Caco-2 (cell line): ENCODE results near the gene TRNP1. TPM values are rescaled to one million over a fixed set of nuclear protein-coding genes. Genes with fewer than 3 reads are reported as not detected.

Experiments
- BruUV-seq: library from RNA; stranded (reverse); fragments of 400-500 nt; replicated peaks from 2 replicates; lab custom pipeline; 2021; lab: Mats Ljungman, UMichigan
- CTCF ChIA-PET: fragments of 300-600 bp; sonication (Branson Sonifier 250); formaldehyde crosslinking; loops from one replicate; lab custom pipeline; 2022; ENCODE audit warnings: antibody characterized with exemption; lab: Charles Lee
- POLR2A ChIA-PET: fragments of 300-600 bp; sonication (Branson Sonifier 250); formaldehyde crosslinking; loops from one replicate; lab custom pipeline; 2022; ENCODE audit warnings: antibody characterized with exemption; lab: Charles Lee
- DNase-seq, 2 experiments: peaks; one replicate each; pipeline versions ENCODE4 v3.0.0 to v3.0.0-alpha.2; 2020 to 2022
- H3K27me3 ChIP-seq: replicated peaks from 2 replicates; pipeline ENCODE4 v1.6.0; 2011; ENCODE audit warnings: low read length; ENCODE audit not compliant: control insufficient read depth, insufficient read depth
- H3K36me3 ChIP-seq: 2 replicates; pipeline ENCODE4 v1.5.1; 2011; ENCODE audit warnings: low read length; ENCODE audit not compliant: control insufficient read depth, insufficient read depth
- H3K4me1 ChIP-seq: fragments of 250-450 bp; sonication (Bioruptor Pico); 2 replicates; pipeline ENCODE4 v1.5.1; 2020; ENCODE audit warnings: mild to moderate bottlenecking
- H3K4me3 ChIP-seq: 2 replicates; pipeline ENCODE4 v1.5.1; 2011; ENCODE audit warnings: low read depth, mild to moderate bottlenecking, control low read depth, low read length
- H3K9me3 ChIP-seq: fragments of 250-450 bp; sonication (Bioruptor Pico); 2 replicates; pipeline ENCODE4 v1.5.1; 2020; ENCODE audit warnings: mild to moderate bottlenecking, moderate library complexity
- H3K27ac Mint-ChIP-seq: one replicate; pipeline ENCODE4 v1.8.0; 2022; ENCODE audit warnings: mixed read lengths; ENCODE audit not compliant: unreplicated experiment
- H3K27me3 Mint-ChIP-seq: one replicate; pipeline ENCODE4 v1.8.0; 2022; ENCODE audit warnings: mixed read lengths; ENCODE audit not compliant: insufficient read depth, unreplicated experiment
- H3K36me3 Mint-ChIP-seq: one replicate; pipeline ENCODE4 v1.8.0; 2022; ENCODE audit warnings: mild to moderate bottlenecking, mixed read lengths; ENCODE audit not compliant: insufficient read depth, unreplicated experiment
- H3K4me1 Mint-ChIP-seq: one replicate; pipeline ENCODE4 v1.8.0; 2022; ENCODE audit warnings: low read depth, mixed read lengths; ENCODE audit not compliant: unreplicated experiment
- H3K4me3 Mint-ChIP-seq: one replicate; pipeline ENCODE4 v1.8.0; 2022; ENCODE audit warnings: mild to moderate bottlenecking, moderate library complexity, mixed read lengths; ENCODE audit not compliant: unreplicated experiment
- H3K9me3 Mint-ChIP-seq: one replicate; pipeline ENCODE4 v1.8.0; 2022; ENCODE audit warnings: mixed read lengths; ENCODE audit not compliant: unreplicated experiment
- intact Hi-C: fragments of 100-400 bp; cut with micrococcal nuclease; formaldehyde crosslinking; loops from one replicate; pipeline ENCODE4 v1.10.0; 2022; ENCODE audit not compliant: unreplicated experiment
- total RNA-seq: library from RNA; stranded (reverse); gene quantifications from 2 replicates; pipeline ENCODE4 v1.2.3, GENCODE V29; 2022
- TF ChIP-seq, protein P1 (sequence below), 2 experiments: fragments of 200-600 bp in 1 of 2; IDR thresholded peaks; 1 replicate in 1 of 2; 2 replicates in 1 of 2; pipeline versions ENCODE4 v1.5.1 to v1.8.0; 2011 to 2022; ENCODE audit warnings: antibody characterized with exemption in 1 of 2, control low read depth in 1 of 2, inconsistent platforms in 1 of 2, low read depth in 1 of 2, low read length in 1 of 2, mild to moderate bottlenecking in 1 of 2, moderate library complexity in 1 of 2; ENCODE audit not compliant: insufficient read depth in 1 of 2, severe bottlenecking in 1 of 2, unreplicated experiment in 1 of 2

The TRNP1 gene
- total RNA-seq, 1 experiment from 2014 or later = 23.6 TPM

DNA sequence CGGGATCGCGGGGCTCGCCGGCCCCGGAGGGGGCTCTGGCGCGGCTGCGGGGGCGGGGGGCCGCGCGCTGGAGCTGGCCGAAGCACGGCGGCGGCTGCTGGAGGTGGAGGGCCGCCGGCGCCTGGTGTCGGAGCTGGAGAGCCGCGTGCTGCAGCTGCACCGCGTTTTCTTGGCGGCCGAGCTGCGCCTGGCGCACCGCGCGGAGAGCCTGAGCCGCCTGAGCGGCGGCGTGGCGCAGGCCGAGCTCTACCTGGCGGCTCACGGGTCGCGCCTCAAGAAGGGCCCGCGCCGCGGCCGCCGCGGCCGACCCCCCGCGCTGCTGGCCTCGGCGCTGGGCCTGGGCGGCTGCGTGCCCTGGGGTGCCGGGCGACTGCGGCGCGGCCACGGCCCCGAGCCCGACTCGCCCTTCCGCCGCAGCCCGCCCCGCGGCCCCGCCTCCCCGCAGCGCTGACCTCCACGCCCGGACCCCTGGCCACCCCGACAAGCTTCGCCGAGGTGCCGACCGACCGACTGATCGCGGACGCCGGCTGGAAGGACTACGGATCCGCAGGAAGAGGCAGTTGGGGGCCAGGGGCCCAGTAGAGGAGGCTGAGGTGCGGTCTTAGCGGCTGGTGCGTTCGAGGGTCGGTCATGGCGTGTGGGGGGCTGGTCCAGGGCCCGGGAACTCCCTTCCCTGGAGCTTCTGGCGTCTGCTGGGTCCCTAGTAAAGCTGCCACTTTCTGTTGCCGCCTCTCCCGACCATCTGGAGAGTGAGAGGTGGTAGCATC is 711 bp downstream of the TRNP1 start:
- peak overlapping the region; percentile 76 for H3K4me3 Mint-ChIP-seq
- H3K36me3 Mint-ChIP-seq = peaks cover 44% of the 10 kb centered on the region
- intact Hi-C loops = loop anchor here (5.0 kb wide), 1 partner anchor 297 kb away; the partner anchor contains the start of gene ARID1A
- peaks cover 2% of the 10 kb centered on the region; the same call in 1 of the 2 replicates for H3K36me3 ChIP-seq
- no peak overlapping the region for H3K27ac Mint-ChIP-seq
- peaks cover 63% of the 10 kb centered on the region for H3K4me1 ChIP-seq
- H3K4me1 Mint-ChIP-seq = peaks cover 17% of the 10 kb centered on the region
- no peaks in the 10 kb centered on the region for H3K9me3 ChIP-seq
- H3K4me3 ChIP-seq = peak overlapping the region; percentile 83
- TF ChIP-seq, protein P1, sequence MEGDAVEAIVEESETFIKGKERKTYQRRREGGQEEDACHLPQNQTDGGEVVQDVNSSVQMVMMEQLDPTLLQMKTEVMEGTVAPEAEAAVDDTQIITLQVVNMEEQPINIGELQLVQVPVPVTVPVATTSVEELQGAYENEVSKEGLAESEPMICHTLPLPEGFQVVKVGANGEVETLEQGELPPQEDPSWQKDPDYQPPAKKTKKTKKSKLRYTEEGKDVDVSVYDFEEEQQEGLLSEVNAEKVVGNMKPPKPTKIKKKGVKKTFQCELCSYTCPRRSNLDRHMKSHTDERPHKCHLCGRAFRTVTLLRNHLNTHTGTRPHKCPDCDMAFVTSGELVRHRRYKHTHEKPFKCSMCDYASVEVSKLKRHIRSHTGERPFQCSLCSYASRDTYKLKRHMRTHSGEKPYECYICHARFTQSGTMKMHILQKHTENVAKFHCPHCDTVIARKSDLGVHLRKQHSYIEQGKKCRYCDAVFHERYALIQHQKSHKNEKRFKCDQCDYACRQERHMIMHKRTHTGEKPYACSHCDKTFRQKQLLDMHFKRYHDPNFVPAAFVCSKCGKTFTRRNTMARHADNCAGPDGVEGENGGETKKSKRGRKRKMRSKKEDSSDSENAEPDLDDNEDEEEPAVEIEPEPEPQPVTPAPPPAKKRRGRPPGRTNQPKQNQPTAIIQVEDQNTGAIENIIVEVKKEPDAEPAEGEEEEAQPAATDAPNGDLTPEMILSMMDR (IDR thresholded peaks at IDR 0.05; ENCODE audit: insufficient read depth in 1 of 2, low read depth in 1 of 2, low read length in 1 of 2, severe bottlenecking in 1 of 2, unreplicated experiment in 1 of 2) = no peak
- no peaks in the 10 kb centered on the region for H3K27me3 Mint-ChIP-seq
- no peak for DNase-seq
- no TSS peak for BruUV-seq
- H3K27me3 ChIP-seq = no peaks in the 10 kb centered on the region
- ChIA-PET POLR2A (interaction anchor here (0.5 to 1.9 kb wide), 9 partner anchors 10 to 1078 kb away, joined by 3 to 15 read pairs (median 7); partner anchors contain the start of genes GPATCH3, NR0B2 and TENT5B), CTCF (interaction anchor here (0.6 to 2.8 kb wide), 8 partner anchors 14 to 1524 kb away, joined by 3 to 11 read pairs (median 4); partner anchors contain the start of gene KDF1)
- H3K9me3 Mint-ChIP-seq = peaks cover 7% of the 10 kb centered on the region

DNA sequence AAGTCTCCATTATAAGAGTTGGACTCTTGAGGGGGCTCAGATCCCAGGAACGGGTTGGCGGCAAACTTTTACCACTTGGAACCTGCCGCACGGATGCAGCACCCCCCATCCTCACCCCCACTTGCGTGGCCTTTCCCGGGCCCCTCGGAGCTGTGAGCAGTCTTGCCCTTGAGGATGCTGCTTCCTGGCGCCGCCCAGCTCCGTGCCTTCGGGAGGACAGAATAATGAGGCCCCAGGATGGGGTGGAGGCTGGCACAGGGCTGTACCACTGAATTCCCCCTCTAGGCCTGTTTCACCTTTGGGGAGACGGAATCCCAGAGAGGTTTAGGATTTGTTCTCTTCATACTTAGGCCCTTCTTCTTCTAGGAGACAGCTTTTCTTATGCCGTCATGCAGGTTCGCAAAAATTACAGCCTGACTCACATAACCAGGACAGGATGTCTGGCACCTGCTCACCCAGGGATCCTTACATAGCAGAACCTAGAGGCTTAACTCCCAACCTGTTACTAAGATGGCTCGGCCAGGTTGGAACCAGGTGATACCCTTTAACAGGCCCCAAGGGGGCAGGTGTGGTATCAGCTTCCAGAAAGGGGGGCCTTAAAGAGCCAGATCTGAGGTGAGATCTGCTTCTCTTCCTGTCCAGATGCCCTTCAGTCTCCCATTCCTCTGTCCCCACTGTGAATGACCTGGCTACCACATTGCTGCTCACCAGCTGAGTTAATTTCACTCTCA is 1.5 kb downstream of the TRNP1 start:
- peaks cover 2% of the 10 kb centered on the region; the same call in 1 of the 2 replicates for H3K36me3 ChIP-seq
- intact Hi-C loops = loop anchor here (5.0 kb wide), 1 partner anchor 298 kb away; the partner anchor contains the start of gene ARID1A
- peaks cover 69% of the 10 kb centered on the region for H3K4me1 ChIP-seq
- ChIA-PET CTCF (interaction anchor here (0.7 to 1.2 kb wide), 4 partner anchors 14 to 1524 kb away, joined by 3 to 5 read pairs (median 4); partner anchors contain the start of gene KDF1), POLR2A (interaction anchor here (1.9 kb wide), 1 partner anchor 9 kb away, joined by 5 read pairs; no protein-coding TSS in a partner anchor)
- peak overlapping the region; percentile 83 for H3K4me3 ChIP-seq
- TF ChIP-seq, protein P1 (IDR thresholded peaks at IDR 0.05; ENCODE audit: insufficient read depth in 1 of 2, low read depth in 1 of 2, low read length in 1 of 2, severe bottlenecking in 1 of 2, unreplicated experiment in 1 of 2) = no peak
- Mint-ChIP-seq H3K9me3 (no peaks in the 10 kb centered on the region), H3K27ac (no peak overlapping the region), H3K36me3 (peaks cover 40% of the 10 kb centered on the region), H3K4me3 (peak overlapping the region; percentile 76), H3K27me3 (no peaks in the 10 kb centered on the region), H3K4me1 (peaks cover 11% of the 10 kb centered on the region)
- DNase-seq = no peak
- no peaks in the 10 kb centered on the region for H3K9me3 ChIP-seq
- no peaks in the 10 kb centered on the region for H3K27me3 ChIP-seq
- BruUV-seq = TSS peak; percentile 34

DNA sequence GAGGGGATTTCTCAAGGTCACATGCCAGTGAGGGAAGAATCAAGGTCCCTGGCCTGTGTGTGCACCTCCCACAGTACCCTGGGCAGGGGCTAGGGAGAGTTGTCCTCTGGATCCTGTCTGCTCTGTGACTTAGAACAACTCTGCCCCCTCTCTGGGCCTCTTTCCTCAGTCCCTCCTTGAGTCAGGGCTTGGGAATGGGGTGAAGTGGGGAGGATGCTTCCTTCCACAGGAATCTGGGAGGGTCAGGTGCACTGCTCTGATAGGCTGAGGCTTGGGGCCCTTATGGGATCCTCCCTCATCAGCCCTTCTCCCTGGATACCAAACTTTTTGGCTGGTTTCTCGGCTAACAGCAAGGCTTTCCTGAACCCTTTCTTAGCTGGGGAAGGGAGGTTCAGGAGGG is 2.5 kb downstream of the TRNP1 start:
- intact Hi-C loops = no loop called here

More for the DNA sequence above, 2.5 kb downstream of the TRNP1 start:
- H3K36me3 ChIP-seq = peaks cover 2% of the 10 kb centered on the region; the same call in 1 of the 2 replicates
- BruUV-seq = no TSS peak
- Mint-ChIP-seq H3K4me3 (peak overlapping the region; percentile 76), H3K9me3 (no peaks in the 10 kb centered on the region), H3K36me3 (peaks cover 29% of the 10 kb centered on the region), H3K27ac (no peak overlapping the region), H3K27me3 (no peaks in the 10 kb centered on the region), H3K4me1 (peaks cover 9% of the 10 kb centered on the region)
- TF ChIP-seq, protein P1 (IDR thresholded peaks at IDR 0.05; ENCODE audit: insufficient read depth in 1 of 2, low read depth in 1 of 2, low read length in 1 of 2, severe bottlenecking in 1 of 2, unreplicated experiment in 1 of 2) = no peak
- H3K4me3 ChIP-seq = no peak overlapping the region
- ChIA-PET POLR2A (interaction anchor here (2.7 kb wide), 1 partner anchor 17 kb away, joined by 13 read pairs; the partner anchor contains the start of gene TENT5B), CTCF (interaction anchor here (0.6 to 1.1 kb wide), 3 partner anchors 17 to 50 kb away, joined by 3 read pairs; partner anchors contain the start of gene TENT5B)
- DNase-seq = no peak
- no peaks in the 10 kb centered on the region for H3K27me3 ChIP-seq
- no peaks in the 10 kb centered on the region for H3K9me3 ChIP-seq
- peaks cover 72% of the 10 kb centered on the region for H3K4me1 ChIP-seq
